ENCODE measurements around the gene NF1.
"Not testable (repeated sequence)": the region's sequence is repeated elsewhere in the genome, so short reads cannot be mapped to it uniquely, and the experiment has no call there.

Gene NF1

GRCh38 chr17:31178951-31179350, 84.2 kb downstream of the NF1 start:
- DNase-seq (ENCODE audit: low spot score), result not testable (repeated sequence)

DNA sequence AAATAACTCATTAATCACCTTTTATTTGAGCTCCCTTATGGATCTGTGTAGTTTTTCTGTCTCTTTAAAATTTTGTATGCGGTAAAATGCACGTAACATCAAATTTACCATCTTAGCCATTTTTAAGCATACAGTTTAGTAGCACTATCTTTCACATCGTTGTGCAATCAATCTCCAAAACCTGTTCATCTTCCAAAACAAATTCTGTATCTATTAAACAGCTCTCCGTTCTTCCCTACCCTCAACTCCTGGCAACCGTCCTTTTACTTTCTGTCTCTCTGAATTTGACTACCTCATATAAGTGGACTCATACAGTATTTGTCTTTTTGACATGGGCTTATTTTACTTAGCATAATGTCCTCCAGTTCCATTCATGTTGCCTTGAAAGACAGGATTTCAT, 100.5 kb downstream of the NF1 start:
- no peak for DNase-seq (ENCODE audit: low spot score)

DNA sequence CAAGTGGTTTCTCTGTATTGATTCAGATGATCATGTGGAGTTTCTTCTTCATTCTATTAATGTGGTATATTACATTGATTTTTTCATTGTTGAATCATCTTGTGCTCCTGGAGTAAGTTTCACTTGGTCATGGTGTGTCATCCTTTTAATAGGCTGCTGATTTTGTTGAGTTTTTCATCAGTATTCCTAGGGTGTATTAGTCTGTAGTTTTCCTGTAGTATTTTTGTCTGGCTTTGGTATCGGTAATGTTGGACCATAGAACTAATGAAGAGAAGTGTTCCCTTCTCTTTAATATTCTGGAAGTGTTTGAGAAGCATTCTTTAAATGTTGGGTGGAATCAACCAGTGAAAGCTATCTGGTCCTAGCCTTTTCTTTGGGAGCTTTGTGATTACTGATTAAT, 103.2 kb downstream of the NF1 start:
- DNase-seq (ENCODE audit: low spot score), result no peak

DNA sequence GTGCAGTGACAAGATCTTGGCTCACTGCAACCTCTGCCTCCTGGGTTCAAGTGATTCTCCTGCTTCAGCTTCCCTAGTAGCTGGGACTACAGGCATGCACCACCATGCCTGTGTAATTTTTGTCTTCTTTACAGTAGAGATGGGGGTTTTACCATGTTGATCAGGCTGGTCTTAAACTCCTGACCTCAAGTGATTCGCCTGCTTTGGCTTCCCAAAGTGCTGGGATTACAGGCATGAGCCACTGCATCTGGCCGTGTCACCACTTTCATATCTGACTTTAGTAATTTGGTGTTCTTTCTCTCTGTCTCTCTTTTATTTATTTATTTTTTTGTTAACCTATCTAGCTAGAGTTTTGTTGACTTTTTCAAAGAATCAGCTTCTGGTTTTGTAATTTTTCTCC, 103.9 kb downstream of the NF1 start:
- DNase-seq (ENCODE audit: low spot score), result not testable (repeated sequence)

- DNase-seq (ENCODE audit: low spot score), result no peak
Observed at GRCh38 chr17:31200287-31200686, 105.5 kb downstream of the NF1 start.

- DNase-seq (ENCODE audit: low spot score), result no peak
Observed at GRCh38 chr17:31202968-31203367, 108.2 kb downstream of the NF1 start.

DNA sequence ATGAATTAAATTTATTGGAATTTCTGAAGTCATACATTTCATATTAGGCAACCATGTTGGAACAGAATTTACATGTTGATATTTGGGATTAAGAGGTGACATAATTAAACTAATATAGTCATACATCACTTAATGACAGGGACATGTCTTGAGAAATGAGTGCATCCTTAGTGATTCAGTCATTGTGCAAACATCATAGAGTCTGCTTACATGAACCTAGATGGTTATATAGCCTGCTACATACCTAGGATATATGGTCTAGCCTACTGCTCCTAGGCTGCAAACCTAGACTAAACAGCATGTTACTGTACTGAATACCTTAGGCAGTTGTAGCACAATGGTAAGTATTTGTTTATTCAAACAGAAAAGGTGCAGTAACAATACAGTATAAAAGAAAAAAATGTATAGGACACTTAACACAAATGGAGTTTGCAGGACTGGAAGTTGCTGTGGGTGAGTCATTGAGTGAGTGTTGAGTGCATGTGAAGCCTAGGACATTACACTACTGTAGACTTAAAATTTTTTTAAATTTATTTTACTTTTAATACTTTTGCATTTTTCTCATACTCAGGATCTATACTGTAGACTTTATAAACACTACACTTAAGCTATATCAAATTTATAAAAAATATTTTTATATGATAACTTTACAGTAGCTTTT, 116.7 kb downstream of the NF1 start:
- no peak for DNase-seq (ENCODE audit: low spot score)

DNA sequence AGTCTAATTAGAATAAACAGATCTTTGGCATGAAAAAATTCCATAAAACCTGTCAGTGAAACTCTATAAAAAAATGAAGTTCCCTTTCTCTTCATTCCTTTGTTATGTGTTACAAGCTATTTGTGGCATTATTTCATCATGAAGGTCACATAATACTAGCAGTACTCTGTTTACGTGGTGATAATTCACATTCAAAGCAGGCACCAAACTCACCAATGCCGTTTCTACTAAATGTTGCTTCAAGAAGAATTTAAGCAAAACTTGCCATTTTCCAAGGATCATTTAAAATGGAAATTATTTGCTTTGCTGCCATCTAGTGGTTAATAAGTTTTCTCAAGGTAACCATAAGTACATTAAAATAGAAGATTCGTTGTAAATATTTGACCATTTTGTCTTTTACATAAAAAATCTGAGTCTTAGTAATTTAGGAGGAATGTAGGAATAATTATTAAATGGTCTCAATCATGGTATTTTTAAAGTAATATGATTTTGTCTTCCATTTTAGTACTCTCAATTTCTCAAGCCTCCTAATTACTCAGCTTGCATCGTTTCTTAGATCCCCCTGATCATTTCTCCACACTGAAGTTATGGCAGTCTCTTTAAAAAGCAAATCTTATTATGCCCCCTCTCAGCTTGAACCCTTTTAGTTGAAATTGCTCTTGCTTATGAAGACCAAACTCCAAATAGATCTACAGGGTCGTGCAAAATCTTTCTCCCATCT, 121.4 kb downstream of the NF1 start:
- no peak for DNase-seq (ENCODE audit: low spot score)

DNA sequence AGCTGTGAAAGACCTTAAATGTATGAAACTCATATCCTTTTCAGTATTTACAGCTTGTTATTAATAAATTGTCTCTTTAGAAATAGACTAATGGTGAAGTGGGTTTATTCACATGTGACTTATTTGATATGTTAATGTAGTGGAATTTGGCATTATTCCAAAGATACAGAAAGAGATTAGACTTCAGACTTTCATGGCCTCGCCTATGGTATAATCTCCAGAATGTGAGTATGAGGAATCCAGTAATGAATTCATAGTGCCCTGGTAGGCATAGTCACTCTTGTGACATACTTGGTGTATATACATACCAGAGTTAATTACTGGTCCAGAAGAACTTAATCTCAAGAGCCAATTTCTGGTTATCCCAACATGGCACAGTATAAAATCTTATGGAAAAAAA, 129.6 kb downstream of the NF1 start:
- DNase-seq (ENCODE audit: low spot score), result no peak

GRCh38 chr17:31225831-31226230, 131.1 kb downstream of the NF1 start:
- DNase-seq (ENCODE audit: low spot score), result no peak

GRCh38 chr17:31226373-31226772, 131.6 kb downstream of the NF1 start:
- DNase-seq (ENCODE audit: low spot score), result no peak

GRCh38 chr17:31226950-31227349, 132.2 kb downstream of the NF1 start:
- no peak for DNase-seq (ENCODE audit: low spot score)

GRCh38 chr17:31231852-31232251, 137.1 kb downstream of the NF1 start:
- no peak for DNase-seq (ENCODE audit: low spot score)

- no peak for DNase-seq (ENCODE audit: low spot score)
Observed at GRCh38 chr17:31235110-31235509, 140.3 kb downstream of the NF1 start.

GRCh38 chr17:31236137-31236536, 141.4 kb downstream of the NF1 start:
- DNase-seq (ENCODE audit: low spot score), result no peak

DNA sequence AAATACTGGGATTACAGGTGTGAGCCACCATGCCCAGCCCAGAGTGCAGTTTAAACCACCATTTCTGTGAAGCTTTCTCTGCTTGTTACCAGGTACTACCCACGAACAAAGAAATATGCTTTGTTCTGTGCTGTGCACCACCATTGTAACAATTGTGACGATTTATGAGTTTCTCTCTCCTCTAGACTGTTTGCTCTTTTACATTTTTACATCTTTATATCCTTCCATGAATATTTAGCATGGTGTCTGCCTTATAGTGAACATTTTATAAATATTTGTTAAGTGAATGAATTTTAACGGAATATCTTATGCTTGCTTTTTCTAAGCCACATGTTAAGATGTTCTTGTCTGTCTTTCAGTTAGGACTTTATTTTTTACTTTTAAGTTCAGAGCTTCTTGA, 141.9 kb downstream of the NF1 start:
- DNase-seq (ENCODE audit: low spot score), result no peak

DNA sequence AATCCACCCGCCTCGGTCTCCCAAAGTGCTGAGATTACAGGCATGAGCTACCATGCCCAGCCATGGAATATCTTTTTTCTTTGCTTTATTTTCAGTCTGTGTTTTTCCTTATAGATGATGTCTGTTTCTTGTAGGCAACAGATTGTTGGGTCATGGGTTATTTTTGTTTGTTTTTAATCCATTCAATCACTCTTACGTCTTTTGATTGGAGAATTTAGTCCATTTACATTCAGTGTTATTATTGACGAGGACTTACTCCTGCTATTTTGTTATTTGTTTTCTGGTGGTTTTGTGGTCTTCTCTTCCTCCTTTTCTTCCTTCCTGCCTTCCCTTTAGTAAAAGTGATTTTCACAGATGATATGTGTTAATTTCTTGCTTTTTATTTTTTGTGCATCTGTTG, 146.3 kb downstream of the NF1 start:
- no peak for DNase-seq (ENCODE audit: low spot score)

DNA sequence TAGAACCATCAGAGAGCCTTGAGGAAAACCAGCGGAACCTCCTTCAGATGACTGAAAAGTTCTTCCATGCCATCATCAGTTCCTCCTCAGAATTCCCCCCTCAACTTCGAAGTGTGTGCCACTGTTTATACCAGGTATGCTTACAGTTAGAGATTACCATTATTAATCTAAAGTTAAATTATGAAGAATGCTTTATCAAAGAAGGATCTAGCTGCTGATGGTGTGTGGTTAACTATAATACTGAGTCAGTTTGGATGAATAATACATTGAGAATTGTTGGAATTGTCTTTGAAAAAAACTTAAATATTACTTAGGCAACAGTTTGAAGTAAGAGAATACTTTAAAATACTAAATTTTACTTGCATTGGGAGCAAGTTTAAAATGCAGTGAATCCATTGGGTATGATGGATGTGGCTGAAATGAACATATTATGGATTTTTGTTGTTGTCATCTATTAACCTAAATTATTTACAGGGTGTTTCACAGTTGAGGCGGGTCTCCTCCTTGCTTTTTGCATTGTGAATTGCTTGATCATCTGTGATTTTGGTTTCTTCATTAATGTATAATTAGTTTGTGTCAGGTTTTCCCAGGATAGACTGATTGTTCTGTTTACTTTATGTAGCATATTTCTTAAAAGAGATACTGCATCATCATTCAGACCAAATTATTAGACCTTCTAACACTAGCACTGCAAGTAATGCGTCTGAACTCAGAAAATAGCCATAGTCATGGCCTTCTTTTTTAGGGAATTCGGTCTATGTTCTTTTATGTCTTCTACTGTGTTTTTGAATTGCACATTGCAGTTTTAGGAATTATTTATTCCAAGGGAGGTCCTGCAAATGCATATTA, 154.4 kb downstream of the NF1 start:
- no peak for DNase-seq (ENCODE audit: low spot score)

DNA sequence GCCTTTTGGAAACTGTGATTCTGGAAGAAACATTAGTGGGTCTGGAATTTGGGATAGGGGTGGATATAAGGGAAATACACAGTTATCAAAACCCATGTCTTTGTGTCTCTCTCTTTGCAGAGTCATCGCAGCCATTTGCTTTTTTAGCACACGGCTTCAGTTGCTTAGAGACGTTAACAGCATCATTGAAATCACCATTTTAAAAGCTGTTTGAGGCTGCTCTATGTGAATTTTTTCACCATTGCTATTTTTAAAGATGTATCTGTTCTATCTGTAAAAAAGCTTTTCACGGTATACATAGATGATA, 155.0 kb downstream of the NF1 start:
- DNase-seq (ENCODE audit: low spot score), result no peak

- no peak for DNase-seq (ENCODE audit: low spot score)
Observed at GRCh38 chr17:31250229-31250628, 155.5 kb downstream of the NF1 start.

- DNase-seq (ENCODE audit: low spot score), result no peak
Observed at GRCh38 chr17:31251105-31251969, 156.6 kb downstream of the NF1 start.

DNA sequence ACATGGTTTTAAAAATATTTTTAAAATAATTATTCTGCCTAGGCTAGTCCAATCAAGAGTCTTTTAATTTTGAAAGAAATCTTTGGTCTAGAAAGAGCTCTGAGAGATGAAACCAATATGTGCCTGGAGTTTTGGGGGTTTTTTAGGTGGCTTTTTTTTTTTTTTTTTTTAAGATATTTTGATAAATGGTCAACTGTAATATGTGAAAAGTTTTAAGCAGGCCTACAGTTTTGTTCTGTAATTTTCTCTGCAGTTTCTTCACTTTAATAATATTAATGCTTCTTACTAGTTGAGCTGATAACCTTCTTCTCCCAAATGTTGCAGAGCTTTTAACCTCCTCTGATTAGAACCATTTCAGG, 157.2 kb downstream of the NF1 start:
- DNase-seq (ENCODE audit: low spot score), result no peak
